Progenitor cell of endocrine pancreas (in vitro differentiated cells): ENCODE data around the gene APOBEC2. TPM values are rescaled to one million over a fixed set of nuclear protein-coding genes. Genes with fewer than 3 reads are reported as not detected.

Experiments used
- DNase-seq: peaks from one replicate; pipeline ENCODE4 v3.0.0; 2021; ENCODE audit warnings: low spot score; ENCODE audit not compliant: unreplicated experiment
- H3K27ac Mint-ChIP-seq: 2 replicates; pipeline ENCODE4 v1.8.0; 2021; ENCODE audit warnings: mild to moderate bottlenecking, moderate library complexity, mixed read lengths
- H3K27me3 Mint-ChIP-seq: 2 replicates; pipeline ENCODE4 v1.8.0; 2021; ENCODE audit warnings: mixed read lengths
- H3K36me3 Mint-ChIP-seq: 2 replicates; pipeline ENCODE4 v1.8.0; 2022; ENCODE audit warnings: mixed read lengths; ENCODE audit not compliant: insufficient read depth
- H3K4me1 Mint-ChIP-seq: 2 replicates; pipeline ENCODE4 v1.8.0; 2021; ENCODE audit warnings: low read depth, mixed read lengths
- H3K4me3 Mint-ChIP-seq: 2 replicates; pipeline ENCODE4 v1.8.0; 2021; ENCODE audit warnings: low read depth, mild to moderate bottlenecking, moderate library complexity, mixed read lengths
- H3K9me3 Mint-ChIP-seq: 2 replicates; pipeline ENCODE4 v1.8.0; 2021; ENCODE audit warnings: low read depth, mixed read lengths
- CTCF ChIP-seq: fragments of 200-600 bp; sonication (generic); IDR thresholded peaks from one replicate; pipeline ENCODE4 v1.5.0; 2021; ENCODE audit warnings: antibody characterized with exemption, mild to moderate bottlenecking; ENCODE audit not compliant: unreplicated experiment
- total RNA-seq: library from RNA; stranded (reverse); gene quantifications from 2 replicates; pipeline ENCODE4 v1.2.1, GENCODE V29; 2021

Gene APOBEC2
- total RNA-seq, 1 donor from 2014 or later, result 1.2 TPM

- TF ChIP-seq CTCF, result no peak
- DNase-seq, result no peak
- Mint-ChIP-seq H3K4me1 (no peaks in the 10 kb centered on the region), H3K4me3 (no peak overlapping the region), H3K27me3 (no peaks in the 10 kb centered on the region), H3K27ac (no peak overlapping the region), H3K9me3 (no peaks in the 10 kb centered on the region), H3K36me3 (peaks cover 31% of the 10 kb centered on the region)
These were observed 47.9 kb downstream of the APOBEC2 start for GRCh38 chr6:41100871-41101287.

- Mint-ChIP-seq H3K4me1 (no peaks in the 10 kb centered on the region), H3K27me3 (no peaks in the 10 kb centered on the region), H3K9me3 (no peaks in the 10 kb centered on the region), H3K27ac (no peak overlapping the region), H3K36me3 (peaks cover 17% of the 10 kb centered on the region), H3K4me3 (no peak overlapping the region)
- TF ChIP-seq CTCF, result no peak
- DNase-seq, result no peak
These were observed 50.8 kb downstream of the APOBEC2 start for GRCh38 chr6:41103847-41104246.

GRCh38 chr6:41111017-41111416 lies 58.0 kb downstream of the APOBEC2 start:
- no peaks in the 10 kb centered on the region for H3K36me3 Mint-ChIP-seq
- no peak overlapping the region for H3K27ac Mint-ChIP-seq
- no peaks in the 10 kb centered on the region for H3K27me3 Mint-ChIP-seq
- no peak for DNase-seq
- H3K4me3 Mint-ChIP-seq, result no peak overlapping the region
- no peak for TF ChIP-seq CTCF
- H3K9me3 Mint-ChIP-seq, result no peaks in the 10 kb centered on the region
- no peaks in the 10 kb centered on the region for H3K4me1 Mint-ChIP-seq

Other genes starting within 250 kb of the APOBEC2 start
- 3.7 and 4.7 TPM in 2 replicates for gene UNC5CL, start 14.0 kb upstream of the APOBEC2 start, total RNA-seq
- not detected in 2 replicates for gene TSPO2, start 10.7 kb upstream of the APOBEC2 start, total RNA-seq
- 45.7 and 51.4 TPM in 2 replicates for gene OARD1, start 19.2 kb downstream of the APOBEC2 start, total RNA-seq
- 61.8 and 62.7 TPM in 2 replicates for gene NFYA, start 19.8 kb downstream of the APOBEC2 start, total RNA-seq
- gene TREML1, start 101.1 kb downstream of the APOBEC2 start, total RNA-seq, result not detected in 2 replicates
- gene TREM2, start 109.9 kb downstream of the APOBEC2 start, total RNA-seq, result not detected in 2 replicates
- not detected in 2 replicates for gene TREML2, start 147.9 kb downstream of the APOBEC2 start, total RNA-seq
- gene TREML4, start 175.1 kb downstream of the APOBEC2 start, total RNA-seq, result not detected in 2 replicates
- gene TREM1, start 233.5 kb downstream of the APOBEC2 start, total RNA-seq, result not detected in 2 replicates